Measurements from ENCODE around the gene SRSF3.

- TF ChIP-seq CTCF (conservative IDR thresholded peaks at IDR 0.05 in 1 of 2, IDR thresholded peaks at IDR 0.05 in 1 of 2; ENCODE audit: extremely low read depth in 1 of 2, insufficient read depth in 1 of 2, low read depth in 1 of 2, low read length in 2 of 2) = no peak
- TF ChIP-seq EZH2 (IDR thresholded peaks at IDR 0.05; ENCODE audit: borderline replicate concordance, low read length) = no peak
Observed at GRCh38 chr6:36618366-36619355, 24.5 kb downstream of the SRSF3 start.

Data from mammary epithelial cell (primary cell).